ENCODE measurements around the gene PLPP6.

DNA sequence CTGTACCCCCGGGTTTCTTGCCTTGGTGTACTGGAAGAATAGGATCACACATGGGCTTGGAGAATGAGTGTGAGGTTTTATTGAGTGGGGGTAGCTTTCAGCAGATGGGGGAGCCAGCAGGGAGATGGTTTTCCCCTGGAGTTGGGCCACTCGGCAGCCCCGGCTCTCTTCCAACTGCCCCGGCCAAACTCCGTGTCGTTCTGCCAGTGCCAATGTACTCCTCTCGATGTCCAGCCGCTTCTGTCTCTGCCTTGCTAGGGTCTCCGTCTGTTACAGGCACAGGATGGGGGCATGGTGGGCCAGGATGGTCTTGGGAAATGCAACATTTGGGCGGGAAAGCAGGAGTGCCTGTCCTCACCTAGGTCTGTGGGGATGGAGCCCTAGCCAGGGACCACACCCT lies 7.6 kb upstream of the PLPP6 start:
- no peak for TF ChIP-seq POLR2A (IDR thresholded peaks at IDR 0.05; ENCODE audit: low read depth, low read length)
- TF ChIP-seq, protein P1, sequence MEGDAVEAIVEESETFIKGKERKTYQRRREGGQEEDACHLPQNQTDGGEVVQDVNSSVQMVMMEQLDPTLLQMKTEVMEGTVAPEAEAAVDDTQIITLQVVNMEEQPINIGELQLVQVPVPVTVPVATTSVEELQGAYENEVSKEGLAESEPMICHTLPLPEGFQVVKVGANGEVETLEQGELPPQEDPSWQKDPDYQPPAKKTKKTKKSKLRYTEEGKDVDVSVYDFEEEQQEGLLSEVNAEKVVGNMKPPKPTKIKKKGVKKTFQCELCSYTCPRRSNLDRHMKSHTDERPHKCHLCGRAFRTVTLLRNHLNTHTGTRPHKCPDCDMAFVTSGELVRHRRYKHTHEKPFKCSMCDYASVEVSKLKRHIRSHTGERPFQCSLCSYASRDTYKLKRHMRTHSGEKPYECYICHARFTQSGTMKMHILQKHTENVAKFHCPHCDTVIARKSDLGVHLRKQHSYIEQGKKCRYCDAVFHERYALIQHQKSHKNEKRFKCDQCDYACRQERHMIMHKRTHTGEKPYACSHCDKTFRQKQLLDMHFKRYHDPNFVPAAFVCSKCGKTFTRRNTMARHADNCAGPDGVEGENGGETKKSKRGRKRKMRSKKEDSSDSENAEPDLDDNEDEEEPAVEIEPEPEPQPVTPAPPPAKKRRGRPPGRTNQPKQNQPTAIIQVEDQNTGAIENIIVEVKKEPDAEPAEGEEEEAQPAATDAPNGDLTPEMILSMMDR (IDR thresholded peaks at IDR 0.05; ENCODE audit: extremely low read depth in 1 of 2, insufficient read depth in 1 of 2, low read depth in 1 of 2, low read length in 2 of 2): no peak
- no peak for TF ChIP-seq POLR2AphosphoS5 (IDR thresholded peaks at IDR 0.05; ENCODE audit: insufficient read depth, low read depth, low read length)
